ENCODE measurements around the gene SPON2.

- TF ChIP-seq CTCF (IDR thresholded peaks at IDR 0.05) (no peak), POLR2A (IDR thresholded peaks at IDR 0.05) (no peak)
These were observed 44.5 kb upstream of the SPON2 start for GRCh38 chr4:1216869-1217294.

Data from thyroid gland (tissue), 4 donors.